ENCODE data around the gene OTUD5.
"Not testable (repeated sequence)": the region's sequence is repeated elsewhere in the genome, so short reads cannot be mapped to it uniquely, and the experiment has no call there.

Gene OTUD5

GRCh38 chrX:48992341-48992740 is 34.9 kb upstream of the OTUD5 start:
- peaks cover 2% of the 10 kb centered on the region; the same call in 1 of the 2 replicates for H3K36me3 ChIP-seq (ENCODE audit: insufficient read depth, low read length)

DNA sequence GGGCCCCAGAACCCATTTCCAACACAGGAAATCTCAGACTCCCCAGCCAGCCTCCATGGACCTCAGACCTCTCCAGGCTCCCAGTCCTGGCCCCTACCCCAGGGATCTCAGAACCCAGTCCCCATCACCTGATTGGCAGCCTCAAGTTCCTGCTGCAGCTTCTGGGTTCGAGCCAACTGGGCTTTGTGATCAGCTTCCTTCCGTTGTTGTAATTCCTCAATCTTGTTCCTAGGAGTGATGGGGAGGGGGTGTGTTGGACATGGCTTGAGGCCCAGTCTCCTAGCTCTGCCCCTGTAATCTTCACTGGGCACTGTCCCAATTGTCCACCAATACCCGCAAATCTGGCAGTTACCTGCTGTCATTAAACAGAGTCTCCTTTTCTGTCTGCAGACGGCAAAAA is 32.1 kb upstream of the OTUD5 start:
- Histone ChIP-seq H3K4me3 (ENCODE audit: low read depth, low read length) (no peak overlapping the region), H3K36me3 (ENCODE audit: insufficient read depth, low read length) (no peaks in the 10 kb centered on the region), H3K4me1 (ENCODE audit: control insufficient read depth, insufficient read depth, low read length, unreplicated experiment) (no peaks in the 10 kb centered on the region), H3K27ac (ENCODE audit: low read depth, low read length) (no peak overlapping the region), H2AFZ (ENCODE audit: low read length, unreplicated experiment) (no peak overlapping the region), H3K79me2 (ENCODE audit: control insufficient read depth, insufficient read depth, low read length, unreplicated experiment) (no peaks in the 10 kb centered on the region), H3K27me3 (ENCODE audit: insufficient read depth, low read length) (no peaks in the 10 kb centered on the region)

More at GRCh38 chrX:48992341-48992740, 34.9 kb upstream of the OTUD5 start:
- no peaks in the 10 kb centered on the region for H3K4me1 ChIP-seq (ENCODE audit: control insufficient read depth, insufficient read depth, low read length, unreplicated experiment)
- no peaks in the 10 kb centered on the region for H3K27me3 ChIP-seq (ENCODE audit: insufficient read depth, low read length)
- H3K4me3 ChIP-seq (ENCODE audit: low read depth, low read length), result no peak overlapping the region
- no peak overlapping the region for H2AFZ ChIP-seq (ENCODE audit: low read length, unreplicated experiment)
- H3K79me2 ChIP-seq (ENCODE audit: control insufficient read depth, insufficient read depth, low read length, unreplicated experiment), result no peaks in the 10 kb centered on the region
- H3K27ac ChIP-seq (ENCODE audit: low read depth, low read length), result no peak overlapping the region

DNA sequence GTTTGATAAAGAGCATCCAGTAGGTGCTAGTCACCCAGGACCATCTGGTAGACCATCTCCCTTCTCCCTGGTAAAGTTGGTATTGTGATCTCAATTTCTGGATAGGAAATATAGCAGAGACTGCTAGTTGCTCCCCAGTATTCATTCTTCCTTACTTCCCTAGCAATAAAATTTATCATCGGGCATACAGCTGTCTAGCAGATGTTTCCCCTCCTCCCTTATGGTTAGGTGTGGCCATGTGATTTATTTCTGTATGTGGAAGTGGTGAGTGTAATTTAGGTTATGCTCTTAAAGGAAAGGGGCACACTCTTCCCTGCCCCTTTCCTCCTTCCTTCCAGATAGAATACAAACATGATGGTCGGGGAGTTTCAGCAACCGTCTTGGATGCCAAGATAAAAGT is 26.5 kb upstream of the OTUD5 start:
- Histone ChIP-seq H3K4me3 (ENCODE audit: low read depth, low read length) (no peak overlapping the region), H3K79me2 (ENCODE audit: control insufficient read depth, insufficient read depth, low read length, unreplicated experiment) (no peaks in the 10 kb centered on the region), H3K4me1 (ENCODE audit: control insufficient read depth, insufficient read depth, low read length, unreplicated experiment) (no peaks in the 10 kb centered on the region), H3K27ac (ENCODE audit: low read depth, low read length) (no peak overlapping the region), H3K27me3 (ENCODE audit: insufficient read depth, low read length) (no peaks in the 10 kb centered on the region), H3K36me3 (ENCODE audit: insufficient read depth, low read length) (no peaks in the 10 kb centered on the region), H2AFZ (ENCODE audit: low read length, unreplicated experiment) (no peak overlapping the region)

DNA sequence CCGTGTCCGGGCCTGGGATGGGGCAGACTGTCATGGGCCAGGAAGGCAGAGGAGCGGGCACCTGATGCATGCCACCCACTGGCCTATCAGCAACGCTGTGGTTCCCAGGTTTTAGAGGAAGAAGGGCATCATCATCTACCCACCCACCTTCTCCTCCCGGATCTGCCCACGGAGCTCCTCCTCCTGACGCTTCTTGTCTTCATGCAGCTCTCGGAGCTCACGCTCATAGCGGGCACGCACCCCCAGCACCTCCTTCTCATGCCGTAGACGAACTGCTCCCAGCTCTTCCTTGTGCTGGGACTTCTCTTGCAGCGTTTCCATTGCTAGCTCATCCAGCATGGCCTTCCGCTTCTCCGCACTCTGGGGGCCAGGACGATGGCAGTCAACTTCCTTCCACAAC is 25.7 kb upstream of the OTUD5 start:
- Histone ChIP-seq H2AFZ (ENCODE audit: low read length, unreplicated experiment) (no peak overlapping the region), H3K27me3 (ENCODE audit: insufficient read depth, low read length) (no peaks in the 10 kb centered on the region), H3K36me3 (ENCODE audit: insufficient read depth, low read length) (no peaks in the 10 kb centered on the region)

GRCh38 chrX:48981178-48981577 is 23.8 kb upstream of the OTUD5 start:
- H2AFZ ChIP-seq (ENCODE audit: low read length, unreplicated experiment), result no peak overlapping the region
- H3K79me2 ChIP-seq (ENCODE audit: control insufficient read depth, insufficient read depth, low read length, unreplicated experiment), result no peaks in the 10 kb centered on the region
- H3K27ac ChIP-seq (ENCODE audit: low read depth, low read length), result no peak overlapping the region
- H3K27me3 ChIP-seq (ENCODE audit: insufficient read depth, low read length), result no peaks in the 10 kb centered on the region
- no peaks in the 10 kb centered on the region for H3K4me1 ChIP-seq (ENCODE audit: control insufficient read depth, insufficient read depth, low read length, unreplicated experiment)
- H3K36me3 ChIP-seq (ENCODE audit: insufficient read depth, low read length), result no peaks in the 10 kb centered on the region
- no peak overlapping the region for H3K4me3 ChIP-seq (ENCODE audit: low read depth, low read length)

More for the DNA sequence above, 25.7 kb upstream of the OTUD5 start:
- Histone ChIP-seq H3K27ac (ENCODE audit: low read depth, low read length) (no peak overlapping the region), H3K79me2 (ENCODE audit: control insufficient read depth, insufficient read depth, low read length, unreplicated experiment) (no peaks in the 10 kb centered on the region), H3K4me3 (ENCODE audit: low read depth, low read length) (no peak overlapping the region), H3K4me1 (ENCODE audit: control insufficient read depth, insufficient read depth, low read length, unreplicated experiment) (no peaks in the 10 kb centered on the region)

DNA sequence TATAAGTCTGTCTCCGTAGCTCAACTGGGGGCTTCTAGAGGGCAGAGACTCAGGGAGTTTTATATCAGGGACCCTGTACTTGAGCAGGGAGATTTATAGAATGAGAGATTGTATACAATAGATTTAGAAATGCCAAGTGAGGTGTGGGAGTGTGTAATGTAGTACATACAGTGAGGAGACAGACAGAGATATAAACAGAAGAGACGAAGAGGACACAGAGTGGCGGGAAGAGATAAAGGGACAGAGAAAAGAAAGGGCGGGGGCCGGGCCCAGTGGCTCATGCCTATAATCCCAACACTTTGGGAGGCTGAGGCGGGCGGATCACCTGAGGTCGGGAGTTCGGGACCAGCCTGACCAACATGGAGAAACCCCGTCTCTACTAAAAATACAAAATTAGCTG is 22.9 kb upstream of the OTUD5 start:
- H3K36me3 ChIP-seq (ENCODE audit: insufficient read depth, low read length); H2AFZ ChIP-seq (ENCODE audit: low read length, unreplicated experiment); H3K27ac ChIP-seq (ENCODE audit: low read depth, low read length); H3K4me3 ChIP-seq (ENCODE audit: low read depth, low read length); H3K27me3 ChIP-seq (ENCODE audit: insufficient read depth, low read length); H3K4me1 ChIP-seq (ENCODE audit: control insufficient read depth, insufficient read depth, low read length, unreplicated experiment); H3K79me2 ChIP-seq (ENCODE audit: control insufficient read depth, insufficient read depth, low read length, unreplicated experiment): not testable (repeated sequence)

DNA sequence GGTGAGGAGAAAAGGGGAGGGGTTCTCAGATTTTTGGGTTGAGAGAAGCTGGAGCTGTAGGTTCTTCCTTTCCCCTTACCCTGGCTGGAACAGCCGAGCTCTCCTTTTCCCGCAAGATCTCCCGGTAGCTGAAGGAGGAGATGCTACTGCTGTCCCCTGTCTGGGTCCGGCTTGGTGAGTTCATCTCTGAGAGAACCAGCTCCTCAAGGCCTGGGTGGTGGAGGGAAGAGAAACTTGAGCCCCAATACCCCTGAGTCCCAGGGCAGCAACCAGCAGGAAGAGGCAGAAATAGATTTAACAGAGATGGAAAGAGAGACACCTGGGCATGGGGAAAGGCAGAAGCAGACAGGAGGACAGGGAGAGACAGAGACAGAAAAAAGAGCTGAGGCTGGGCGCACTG is 20.8 kb upstream of the OTUD5 start:
- Histone ChIP-seq H3K27ac (ENCODE audit: low read depth, low read length) (no peak overlapping the region), H3K79me2 (ENCODE audit: control insufficient read depth, insufficient read depth, low read length, unreplicated experiment) (no peaks in the 10 kb centered on the region), H3K4me1 (ENCODE audit: control insufficient read depth, insufficient read depth, low read length, unreplicated experiment) (no peaks in the 10 kb centered on the region), H3K4me3 (ENCODE audit: low read depth, low read length) (no peak overlapping the region), H2AFZ (ENCODE audit: low read length, unreplicated experiment) (no peak overlapping the region), H3K36me3 (ENCODE audit: insufficient read depth, low read length) (no peaks in the 10 kb centered on the region), H3K27me3 (ENCODE audit: insufficient read depth, low read length) (no peaks in the 10 kb centered on the region)

DNA sequence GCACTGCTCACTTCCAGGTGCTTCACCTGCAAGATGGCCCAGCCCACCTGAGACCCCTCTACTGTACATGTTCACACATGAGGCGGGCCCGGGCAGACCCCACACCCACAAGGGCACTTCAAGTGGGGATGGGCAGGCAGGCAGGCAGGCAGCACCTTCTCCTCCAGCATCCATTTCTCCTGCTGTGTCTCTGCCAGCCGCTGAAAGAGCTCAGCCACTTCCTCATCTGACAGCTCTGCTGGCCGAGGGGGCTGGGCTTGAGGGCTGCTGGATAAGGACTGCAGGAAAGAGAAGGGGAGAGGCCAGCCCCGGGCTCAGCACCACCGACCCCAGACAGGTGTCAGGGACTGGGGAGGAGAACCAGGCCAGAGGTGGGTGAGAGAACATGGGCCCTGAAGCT is 18.7 kb upstream of the OTUD5 start:
- Histone ChIP-seq H3K27ac (ENCODE audit: low read depth, low read length) (no peak overlapping the region), H3K4me3 (ENCODE audit: low read depth, low read length) (no peak overlapping the region), H3K79me2 (ENCODE audit: control insufficient read depth, insufficient read depth, low read length, unreplicated experiment) (no peaks in the 10 kb centered on the region), H3K27me3 (ENCODE audit: insufficient read depth, low read length) (no peaks in the 10 kb centered on the region), H3K36me3 (ENCODE audit: insufficient read depth, low read length) (no peaks in the 10 kb centered on the region), H2AFZ (ENCODE audit: low read length, unreplicated experiment) (no peak overlapping the region), H3K4me1 (ENCODE audit: control insufficient read depth, insufficient read depth, low read length, unreplicated experiment) (peaks cover 11% of the 10 kb centered on the region)

GRCh38 chrX:48975541-48975940 is 18.1 kb upstream of the OTUD5 start:
- no peaks in the 10 kb centered on the region for H3K79me2 ChIP-seq (ENCODE audit: control insufficient read depth, insufficient read depth, low read length, unreplicated experiment)
- H3K27me3 ChIP-seq (ENCODE audit: insufficient read depth, low read length), result no peaks in the 10 kb centered on the region
- no peak overlapping the region for H3K4me3 ChIP-seq (ENCODE audit: low read depth, low read length)
- H3K36me3 ChIP-seq (ENCODE audit: insufficient read depth, low read length), result no peaks in the 10 kb centered on the region
- no peak overlapping the region for H2AFZ ChIP-seq (ENCODE audit: low read length, unreplicated experiment)
- H3K27ac ChIP-seq (ENCODE audit: low read depth, low read length), result no peak overlapping the region
- H3K4me1 ChIP-seq (ENCODE audit: control insufficient read depth, insufficient read depth, low read length, unreplicated experiment), result peaks cover 14% of the 10 kb centered on the region

GRCh38 chrX:48975041-48975440 is 17.6 kb upstream of the OTUD5 start:
- Histone ChIP-seq H3K27ac (ENCODE audit: low read depth, low read length) (no peak overlapping the region), H3K79me2 (ENCODE audit: control insufficient read depth, insufficient read depth, low read length, unreplicated experiment) (no peaks in the 10 kb centered on the region), H2AFZ (ENCODE audit: low read length, unreplicated experiment) (no peak overlapping the region), H3K4me3 (ENCODE audit: low read depth, low read length) (no peak overlapping the region), H3K27me3 (ENCODE audit: insufficient read depth, low read length) (no peaks in the 10 kb centered on the region), H3K4me1 (ENCODE audit: control insufficient read depth, insufficient read depth, low read length, unreplicated experiment) (peaks cover 14% of the 10 kb centered on the region), H3K36me3 (ENCODE audit: insufficient read depth, low read length) (no peaks in the 10 kb centered on the region)

DNA sequence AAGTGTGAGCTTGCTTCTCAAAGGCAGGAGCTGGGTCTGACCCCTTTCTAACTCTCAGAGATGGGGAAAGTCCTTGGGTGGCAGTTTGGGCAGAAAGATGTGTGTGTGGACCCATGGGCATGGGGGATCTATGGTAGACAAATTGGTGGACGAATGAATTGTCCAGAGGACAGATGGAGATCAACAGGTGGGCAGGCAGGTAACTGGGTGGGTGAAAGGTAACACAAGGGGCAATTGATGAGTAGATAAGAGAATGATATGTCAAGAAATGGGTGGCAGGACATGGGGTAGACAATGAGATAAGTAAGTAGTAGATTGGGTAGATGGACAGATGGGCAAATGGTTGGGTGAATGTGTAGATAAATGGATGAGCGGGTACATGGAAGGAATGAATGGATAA is 17.2 kb upstream of the OTUD5 start:
- no peak overlapping the region for H3K27ac ChIP-seq (ENCODE audit: low read depth, low read length)
- peaks cover 14% of the 10 kb centered on the region for H3K4me1 ChIP-seq (ENCODE audit: control insufficient read depth, insufficient read depth, low read length, unreplicated experiment)
- H3K27me3 ChIP-seq (ENCODE audit: insufficient read depth, low read length), result no peaks in the 10 kb centered on the region
- no peaks in the 10 kb centered on the region for H3K36me3 ChIP-seq (ENCODE audit: insufficient read depth, low read length)
- no peak overlapping the region for H2AFZ ChIP-seq (ENCODE audit: low read length, unreplicated experiment)
- H3K79me2 ChIP-seq (ENCODE audit: control insufficient read depth, insufficient read depth, low read length, unreplicated experiment), result no peaks in the 10 kb centered on the region
- no peak overlapping the region for H3K4me3 ChIP-seq (ENCODE audit: low read depth, low read length)
